Fibroblast of mammary gland (primary cell): Measurements from ENCODE around the gene MRPS2.
"Not testable (repeated sequence)": the region's sequence is repeated elsewhere in the genome, so short reads cannot be mapped to it uniquely, and the experiment has no call there.

Experiments used
- DNase-seq: peaks from one replicate; pipeline ENCODE4 v3.0.0-alpha.2; 2010; ENCODE audit warnings: low read depth
- H3K4me3 ChIP-seq: 2 replicates; pipeline ENCODE4 v1.5.1; 2011; ENCODE audit warnings: low read depth, mild to moderate bottlenecking, low read length, moderate library complexity; ENCODE audit not compliant: control insufficient read depth
- CTCF ChIP-seq: conservative IDR thresholded peaks from 2 replicates; pipeline ENCODE4 v1.5.1; 2011; ENCODE audit warnings: low read depth, low read length, inconsistent platforms; ENCODE audit not compliant: control insufficient read depth, insufficient read depth

The MRPS2 gene

DNA sequence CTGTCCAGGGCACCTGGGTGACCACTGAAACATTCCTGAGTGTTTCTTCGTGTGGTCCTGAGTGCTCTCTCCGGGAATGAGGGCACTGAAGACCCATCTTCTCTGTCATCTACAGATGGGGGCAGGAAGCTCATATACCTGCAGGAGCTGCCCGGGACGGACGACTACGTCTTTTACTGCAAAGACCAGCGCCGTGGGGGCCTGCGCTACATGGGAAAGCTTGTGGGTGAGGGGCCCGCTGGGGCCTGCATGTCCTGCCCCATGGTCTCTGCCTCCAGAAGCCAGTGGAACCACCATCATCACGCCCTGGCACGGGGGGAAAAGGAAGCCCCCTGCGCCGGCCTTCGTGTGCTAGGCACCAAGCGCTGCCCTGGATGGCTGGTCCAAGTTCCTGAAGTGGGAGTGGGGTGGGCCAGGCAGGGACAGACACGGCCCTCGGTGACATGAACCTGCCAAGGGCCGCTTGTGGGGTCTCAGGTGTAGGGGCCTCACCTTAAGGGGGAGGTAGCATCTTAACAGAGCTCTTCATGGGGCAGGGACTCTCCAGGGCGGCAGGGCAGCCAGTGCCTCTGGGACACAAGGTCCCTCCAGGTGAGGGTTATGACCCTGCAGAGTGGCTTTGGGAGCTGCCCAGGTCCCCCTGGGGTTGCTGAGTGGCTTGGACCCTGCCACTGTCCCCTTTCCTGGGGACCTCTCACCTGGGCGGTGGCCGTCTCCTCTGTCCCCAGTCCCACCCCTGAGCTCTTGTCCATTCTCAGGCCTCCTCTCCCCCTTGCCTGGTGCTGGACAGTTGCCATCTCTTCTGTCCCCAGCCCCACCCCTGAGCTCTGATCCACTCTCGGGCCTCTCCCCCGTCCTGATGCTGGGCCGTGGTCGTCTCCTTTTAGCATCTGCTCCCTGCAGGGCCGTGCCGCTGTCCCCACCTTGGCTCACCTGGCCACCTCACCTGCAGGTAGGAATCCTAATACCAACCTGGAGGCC, 47.6 kb downstream of the MRPS2 start:
- DNase-seq: no peak
- TF ChIP-seq CTCF: no peak
- H3K4me3 ChIP-seq: no peak overlapping the region

- not testable (repeated sequence) for H3K4me3 ChIP-seq, DNase-seq
These were observed 49.2 kb downstream of the MRPS2 start for GRCh38 chr9:135549478-135550343.

DNA sequence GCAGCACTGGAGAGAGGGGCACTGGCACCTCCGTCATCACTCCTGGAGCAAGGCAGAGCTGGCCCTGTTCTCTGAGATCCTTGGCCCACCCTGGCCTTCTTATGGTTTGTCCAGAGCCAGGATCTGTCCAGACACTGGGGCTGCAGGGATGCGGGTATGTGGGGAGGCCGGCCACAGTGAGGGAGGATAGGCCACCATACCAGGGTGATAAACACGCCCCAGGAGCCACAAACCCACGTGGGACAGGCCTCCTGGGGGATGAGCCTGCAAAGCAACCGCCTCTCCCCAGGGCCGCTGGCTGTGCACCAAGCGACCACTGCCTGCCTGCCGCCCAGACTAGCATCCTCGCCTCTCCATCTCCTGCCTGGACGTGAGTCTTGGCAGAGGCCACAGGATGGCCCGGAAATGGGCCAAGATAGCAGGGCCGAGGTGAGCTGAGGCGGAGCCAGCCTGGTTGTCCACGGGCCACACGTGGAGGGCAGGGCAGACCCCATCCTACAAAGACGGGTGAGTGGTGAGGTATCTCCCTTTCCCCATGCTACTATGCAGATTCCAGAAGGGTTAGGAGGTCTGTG, 49.9 kb downstream of the MRPS2 start:
- H3K4me3 ChIP-seq: no peak overlapping the region
- TF ChIP-seq CTCF: no peak
- DNase-seq: no peak

DNA sequence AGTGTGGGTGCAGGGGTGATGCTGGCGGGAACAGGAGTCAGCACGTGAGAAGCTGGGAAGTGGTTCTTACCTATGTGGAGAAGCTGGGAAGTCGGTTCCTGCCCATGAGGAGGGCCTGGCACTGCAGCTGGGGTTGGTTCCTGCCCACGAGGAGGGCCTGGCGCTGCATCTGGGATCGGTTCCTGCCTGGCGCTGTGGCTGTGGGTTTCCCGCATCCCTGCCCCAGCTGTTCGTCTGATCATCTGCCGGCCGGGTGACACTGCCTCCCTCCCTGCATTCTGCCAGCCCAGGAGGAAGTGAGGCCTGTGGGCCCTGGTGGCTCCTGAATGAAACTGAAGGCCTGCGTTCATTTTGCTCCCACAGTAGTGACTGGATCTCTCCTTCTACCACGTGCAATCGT, 50.5 kb downstream of the MRPS2 start:
- no peak for DNase-seq
- H3K4me3 ChIP-seq: no peak overlapping the region
- TF ChIP-seq CTCF: no peak

DNA sequence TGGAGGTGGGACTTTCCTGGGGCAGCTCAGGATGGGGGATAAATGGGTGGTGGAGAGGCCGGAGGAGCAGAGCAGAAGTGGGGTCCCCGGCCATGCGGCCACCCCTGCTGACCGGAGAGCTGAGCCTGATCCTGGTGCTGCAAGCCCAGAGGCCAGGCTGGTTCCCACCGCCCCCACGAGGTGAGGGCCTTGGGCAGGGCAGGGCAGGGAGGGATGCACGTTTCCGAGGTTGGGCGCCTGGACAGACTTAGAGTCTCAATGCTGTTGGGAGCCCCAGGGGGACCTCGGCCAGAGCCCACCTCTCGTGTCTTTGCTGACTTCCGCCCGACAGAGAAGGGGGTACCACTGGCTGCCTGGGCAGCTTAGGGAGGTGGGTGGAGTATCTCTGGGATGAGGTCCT, 51.0 kb downstream of the MRPS2 start:
- H3K4me3 ChIP-seq: no peak overlapping the region
- DNase-seq: no peak
- TF ChIP-seq CTCF: no peak

DNA sequence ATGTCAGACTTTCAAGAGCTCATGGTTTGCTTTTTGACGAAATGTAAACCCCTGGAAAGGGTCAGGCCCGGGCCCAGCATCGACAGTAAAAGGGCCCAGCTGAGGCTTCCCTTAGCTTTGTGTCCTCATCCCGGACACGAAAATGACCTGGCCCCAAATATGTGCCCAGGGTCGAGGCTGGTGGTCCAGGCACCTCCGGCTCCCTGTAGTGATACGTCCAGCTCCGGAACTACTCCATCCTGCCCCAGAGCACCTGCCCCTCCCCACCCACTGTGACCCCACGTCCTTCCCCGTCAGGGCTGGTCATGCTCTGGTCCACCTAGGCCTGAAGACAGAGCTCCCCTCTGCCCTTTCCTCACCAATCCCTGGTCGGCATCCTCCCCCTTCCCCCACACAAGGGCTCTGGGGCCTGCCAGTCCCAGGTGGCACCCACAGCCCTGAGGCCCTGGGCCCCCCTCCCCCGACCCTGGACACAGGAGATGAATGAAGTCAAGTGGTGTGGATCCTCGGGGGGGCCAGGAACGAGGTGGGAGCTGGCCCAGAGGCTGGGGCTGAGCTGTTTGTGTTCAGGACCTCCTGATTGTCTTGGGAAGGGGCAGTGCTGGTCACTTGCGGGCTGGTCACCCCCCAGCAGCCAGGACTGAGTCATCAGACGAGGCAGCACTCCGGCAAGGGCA, 51.7 kb downstream of the MRPS2 start:
- no peak for TF ChIP-seq CTCF
- DNase-seq: no peak
- no peak overlapping the region for H3K4me3 ChIP-seq
